Activated CD8-positive, alpha-beta memory T cell treated with anti-CD3 and anti-CD28 coated beads, Interleukin-2, amount 10 ng/mL, durations not matched to agents 7 days and 5 days (primary cell): Measurements from ENCODE around the gene UNC13A. TPM values are rescaled to one million over a fixed set of nuclear protein-coding genes. Genes with fewer than 3 reads are reported as not detected.
A peak's percentile ranks its signal among the peaks of the same experiment; 100 is the strongest.
"Not testable (repeated sequence)": the region's sequence is repeated elsewhere in the genome, so short reads cannot be mapped to it uniquely, and the experiment has no call there.

Experiments
- ATAC-seq: fragments of 150-1000 bp; cut with Tn5 transposase; one replicate; pipeline ENCODE4 v1.10.0; 2021; ENCODE audit warnings: moderate library complexity
- CTCF ChIA-PET: fragments of 350-600 bp; sonication (Branson Sonifier 250); formaldehyde crosslinking; loops from one replicate; lab custom pipeline; 2021; ENCODE audit warnings: antibody characterized with exemption; lab: Charles Lee
- DNase-seq: peaks from one replicate; pipeline ENCODE4 v3.0.0-alpha.2; 2020
- H3K27ac Mint-ChIP-seq: one replicate; pipeline ENCODE4 v1.8.0; 2021; ENCODE audit warnings: mild to moderate bottlenecking, mixed read lengths
- H3K27me3 Mint-ChIP-seq: one replicate; pipeline ENCODE4 v1.8.0; 2021; ENCODE audit warnings: mixed read lengths
- H3K36me3 Mint-ChIP-seq: one replicate; pipeline ENCODE4 v1.8.0; 2021; ENCODE audit warnings: mild to moderate bottlenecking, mixed read lengths
- H3K4me1 Mint-ChIP-seq: one replicate; pipeline ENCODE4 v1.8.0; 2021; ENCODE audit warnings: mixed read lengths
- H3K4me3 Mint-ChIP-seq: one replicate; pipeline ENCODE4 v1.8.0; 2021; ENCODE audit warnings: mild to moderate bottlenecking, moderate library complexity, mixed read lengths
- H3K9me3 Mint-ChIP-seq: one replicate; pipeline ENCODE4 v1.8.0; 2022; ENCODE audit warnings: low read depth, mixed read lengths
- total RNA-seq, 2 experiments: library from RNA; stranded (reverse); gene quantifications; one replicate each; pipeline ENCODE4 v1.2.3, GENCODE V29; 2021

UNC13A gene
- total RNA-seq, 2 experiments from 2014 or later = 0.02 to 0.18 TPM

DNA sequence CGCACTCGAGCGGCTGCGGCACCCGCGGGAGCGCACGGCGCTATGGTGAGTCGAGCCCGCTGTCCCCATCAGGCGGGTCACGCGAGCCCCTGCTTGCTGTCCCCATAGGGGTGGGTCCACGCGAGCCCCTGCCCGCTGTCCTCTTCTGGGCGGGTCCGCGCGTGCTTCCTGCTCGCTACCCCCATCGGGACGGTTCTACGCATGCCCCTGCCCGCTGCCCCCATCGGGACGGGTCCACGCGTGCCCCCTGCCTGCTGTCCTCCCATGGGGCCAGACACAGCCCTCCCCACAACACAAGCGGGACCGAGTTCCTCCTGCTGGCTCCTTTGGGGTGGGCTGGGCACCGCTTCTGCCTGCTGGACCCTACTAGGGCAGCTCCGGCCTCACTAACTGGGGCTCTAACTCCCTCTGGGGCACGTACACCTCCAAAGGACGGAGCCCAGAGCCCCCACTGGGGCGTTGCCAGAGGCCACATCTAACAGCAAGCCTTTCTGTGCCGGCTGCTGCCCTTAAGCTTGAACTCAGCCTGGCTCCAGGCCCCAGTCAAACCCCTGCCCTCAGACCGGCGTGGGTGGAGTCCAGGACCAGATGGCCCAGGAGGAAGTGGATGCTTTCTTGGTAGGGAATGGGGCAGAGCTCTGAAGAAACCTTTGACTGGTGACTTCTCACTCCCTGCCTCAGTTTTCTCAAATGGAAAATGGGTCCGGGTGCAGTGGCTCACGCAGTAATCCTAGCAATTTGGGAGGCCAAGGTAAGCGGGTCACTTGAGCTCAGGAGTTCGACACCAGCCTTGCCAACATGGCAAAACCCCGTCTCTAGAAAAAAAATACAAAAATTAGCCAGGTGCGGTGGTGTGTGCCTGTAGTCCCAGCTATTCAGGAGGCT, 132.0 kb downstream of the UNC13A start:
- ATAC-seq (peak; percentile 3), DNase-seq (peak; percentile 58)
- CTCF ChIA-PET = interaction anchor here (0.6 to 2.9 kb wide), 7 partner anchors 18 to 377 kb away, joined by 3 to 16 read pairs (median 5); partner anchors contain the start of genes CCDC124 and PGLS
- Mint-ChIP-seq H3K4me1 (peaks cover 12% of the 10 kb centered on the region), H3K9me3 (no peaks in the 10 kb centered on the region), H3K36me3 (peaks cover 6% of the 10 kb centered on the region), H3K27me3 (no peaks in the 10 kb centered on the region), H3K27ac (peak overlapping the region; percentile 77), H3K4me3 (peak overlapping the region; percentile 78)

DNA sequence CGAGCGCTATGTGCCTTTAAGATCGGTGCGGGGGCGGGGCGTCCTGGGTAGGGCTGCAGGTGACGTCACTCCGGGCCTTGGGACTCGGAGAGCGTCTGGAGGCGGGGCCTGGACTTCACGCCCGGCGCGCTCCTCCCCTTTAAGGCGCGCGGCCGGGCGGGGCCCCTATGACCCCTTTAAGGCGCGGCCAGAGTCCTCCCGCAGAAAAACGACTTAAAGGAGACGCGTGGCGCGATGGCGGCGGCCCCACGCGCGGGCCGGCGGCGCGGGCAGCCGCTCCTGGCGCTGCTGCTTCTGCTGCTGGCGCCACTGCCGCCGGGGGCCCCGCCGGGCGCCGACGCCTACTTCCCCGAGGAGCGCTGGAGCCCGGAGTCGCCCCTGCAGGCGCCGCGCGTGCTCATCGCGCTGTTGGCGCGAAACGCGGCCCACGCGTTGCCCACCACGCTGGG, 132.7 kb downstream of the UNC13A start, which contains the start of gene COLGALT1:
Gene COLGALT1, plus strand, starts transcription at position 170 of the 449 bp plus-strand sequence. Its CDS starts 65 bp downstream, at position 235.
- CTCF ChIA-PET = interaction anchor here (1.0 to 2.8 kb wide), 3 partner anchors 42 to 59 kb away, joined by 3 to 12 read pairs (median 4); no protein-coding TSS in a partner anchor

DNA sequence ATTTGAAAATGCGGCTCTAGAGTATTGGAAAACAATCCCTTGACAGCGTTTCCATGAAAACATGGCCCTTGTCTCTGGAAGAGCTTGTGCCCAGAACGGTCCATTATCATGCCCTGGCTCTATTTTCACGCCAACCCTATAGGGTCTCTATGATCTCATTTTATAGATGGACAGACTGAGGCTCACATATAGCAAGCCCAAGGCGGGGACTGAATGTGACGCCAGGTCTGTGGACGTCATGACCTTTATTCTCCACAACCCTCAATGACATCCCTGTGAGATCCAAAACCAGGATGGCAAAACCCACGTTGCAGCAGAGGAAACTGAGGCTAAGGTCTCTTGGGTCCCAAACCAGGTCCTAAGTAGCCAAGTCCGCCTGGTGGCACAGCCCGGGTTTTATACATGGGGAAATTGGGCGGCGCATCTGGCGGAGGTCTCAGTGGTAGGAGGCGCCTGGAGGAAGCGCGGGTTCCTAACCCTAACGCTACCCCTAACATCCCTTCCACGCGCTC, 133.1 kb downstream of the UNC13A start:
- H3K36me3 Mint-ChIP-seq = peaks cover 2% of the 10 kb centered on the region
- peak; percentile 2 for ATAC-seq
- H3K27ac Mint-ChIP-seq = peak overlapping the region; percentile 76
- H3K9me3 Mint-ChIP-seq = no peaks in the 10 kb centered on the region
- CTCF ChIA-PET = interaction anchor here (1.0 to 1.2 kb wide), 2 partner anchors 41 to 44 kb away, joined by 3 to 4 read pairs; no protein-coding TSS in a partner anchor
- H3K4me1 Mint-ChIP-seq = peaks cover 12% of the 10 kb centered on the region
- DNase-seq = no peak
- no peaks in the 10 kb centered on the region for H3K27me3 Mint-ChIP-seq
- peak overlapping the region; percentile 78 for H3K4me3 Mint-ChIP-seq

More for the DNA sequence above, 132.7 kb downstream of the UNC13A start, which contains the start of gene COLGALT1:
- Mint-ChIP-seq H3K27me3 (no peaks in the 10 kb centered on the region), H3K4me1 (peaks cover 12% of the 10 kb centered on the region), H3K4me3 (peak within 1 kb of the TSS; percentile 78), H3K27ac (peak within 1 kb of the TSS; percentile 77), H3K9me3 (no peaks in the 10 kb centered on the region), H3K36me3 (peaks cover 6% of the 10 kb centered on the region)
- peak; percentile 99 for DNase-seq
- ATAC-seq = peak; percentile 97

DNA sequence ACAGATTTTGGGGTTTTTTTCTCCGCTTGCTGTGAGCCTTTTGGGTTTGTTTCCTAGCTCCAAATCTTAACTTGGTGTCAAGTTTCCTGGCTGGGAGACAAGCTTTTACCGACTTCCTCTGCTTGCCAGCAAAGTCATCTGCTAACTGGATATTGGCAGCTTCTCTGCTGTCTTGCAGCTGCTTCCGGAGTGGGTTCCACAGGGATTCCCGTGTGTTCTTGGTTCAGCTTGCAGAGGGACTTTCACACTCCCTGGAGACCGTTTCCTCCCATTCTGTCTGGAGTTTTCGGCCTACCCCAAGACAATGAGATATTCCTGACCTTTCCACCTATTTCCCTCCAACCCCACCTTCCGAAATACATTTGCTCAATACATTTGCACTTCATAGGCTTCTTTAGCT, 134.9 kb downstream of the UNC13A start:
- Mint-ChIP-seq H3K27ac (no peak overlapping the region), H3K9me3 (no peaks in the 10 kb centered on the region), H3K4me3 (no peak overlapping the region), H3K4me1 (peaks cover 12% of the 10 kb centered on the region), H3K27me3 (no peaks in the 10 kb centered on the region), H3K36me3 (no peaks in the 10 kb centered on the region)
- CTCF ChIA-PET = interaction anchor here (0.6 to 1.2 kb wide), 3 partner anchors 43 to 99 kb away, joined by 3 to 4 read pairs (median 3); no protein-coding TSS in a partner anchor
- DNase-seq (no peak), ATAC-seq (no peak)

DNA sequence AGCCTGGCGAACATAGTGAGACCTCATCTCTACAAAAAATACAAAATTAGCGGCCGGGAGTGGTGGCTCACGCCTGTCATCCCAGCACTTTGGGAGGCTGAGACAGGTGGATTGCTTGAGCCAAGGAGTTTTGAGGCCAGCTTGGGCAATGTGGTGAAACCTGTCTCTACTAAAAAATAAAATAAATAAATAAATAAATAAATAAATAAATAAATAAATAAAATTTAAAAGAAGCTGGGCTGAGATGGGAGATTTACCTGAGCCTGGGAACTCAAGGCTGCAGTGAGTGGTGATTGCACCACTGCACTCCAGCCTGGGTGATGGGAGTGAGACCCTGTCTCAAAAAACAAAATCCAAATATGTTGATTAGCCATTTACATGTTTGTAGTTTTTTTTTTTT, 135.4 kb downstream of the UNC13A start:
- H3K27me3 Mint-ChIP-seq, H3K9me3 Mint-ChIP-seq, DNase-seq, H3K36me3 Mint-ChIP-seq, H3K27ac Mint-ChIP-seq, ATAC-seq, H3K4me3 Mint-ChIP-seq: not testable (repeated sequence)
- CTCF ChIA-PET = interaction anchor here (0.6 to 1.2 kb wide), 3 partner anchors 42 to 99 kb away, joined by 3 to 4 read pairs (median 3); no protein-coding TSS in a partner anchor
- H3K4me1 Mint-ChIP-seq = peaks cover 12% of the 10 kb centered on the region

Other genes with a start within 250 kb of the UNC13A start
- not detected for gene TMEM221, start 239.7 kb downstream of the UNC13A start, total RNA-seq
- gene NXNL1, start 227.4 kb downstream of the UNC13A start, total RNA-seq = not detected
- 1 to 10 TPM; 1.5 to 2.1 TPM for gene SLC27A1, start 217.8 kb downstream of the UNC13A start, total RNA-seq
- 10 to 100 TPM; 59.3 to 65.4 TPM for gene PGLS, start 176.7 kb downstream of the UNC13A start, total RNA-seq
- 10 to 100 TPM; 52.2 to 65.2 TPM for gene COLGALT1, start 132.7 kb downstream of the UNC13A start, total RNA-seq
- gene MAP1S, start 31.1 kb upstream of the UNC13A start, total RNA-seq = 10 to 100 TPM; 67.3 to 69.1 TPM
- 10 to 100 TPM; 58.4 to 70.6 TPM for gene FCHO1, start 63.1 kb upstream of the UNC13A start, total RNA-seq
- gene B3GNT3, start 106.8 kb upstream of the UNC13A start, total RNA-seq = not detected
- 1 to 10 TPM; 1.7 to 2.2 TPM for gene INSL3, start 133.2 kb upstream of the UNC13A start, total RNA-seq
- 100 to 1,000 TPM; 137 to 146 TPM for gene JAK3, start 159.6 kb upstream of the UNC13A start, total RNA-seq
- 1,000 to 10,000 TPM; 1,945 to 2,182 TPM for gene RPL18A, start 171.6 kb upstream of the UNC13A start, total RNA-seq
- gene SLC5A5, start 183.6 kb upstream of the UNC13A start, total RNA-seq = under 1 TPM; 0.59 to 0.73 TPM
- 100 to 1,000 TPM in 1 of 2 experiments, 10 to 100 TPM in 1; 83.8 to 101 TPM for gene CCDC124, start 244.7 kb upstream of the UNC13A start, total RNA-seq